HepG2 (cell line): ENCODE measurements around the gene CA7. TPM values are rescaled to one million over a fixed set of nuclear protein-coding genes. Genes with fewer than 3 reads are reported as not detected.

Experiments
- ARID2 ChIP-seq: sonication (generic); formaldehyde crosslinking; IDR thresholded peaks from 2 replicates; pipeline ENCODE4 v1.8.1; 2022; ENCODE audit warnings: mild to moderate bottlenecking, missing genetic modification reagents, borderline replicate concordance
- ETV5 ChIP-seq: IDR thresholded peaks from 2 replicates; pipeline ENCODE4 v1.6.1; 2018; ENCODE audit warnings: missing biosample characterization, missing genetic modification reagents, inconsistent platforms, borderline replicate concordance
- ZNF317 ChIP-seq: sonication (generic); formaldehyde crosslinking; IDR thresholded peaks from 2 replicates; pipeline ENCODE4 v1.5.0; 2020; ENCODE audit warnings: mild to moderate bottlenecking, missing genetic modification reagents
- polyA plus RNA-seq, 8 experiments: library from polyadenylated mRNA; depleted of rRNA in 3 of 8; stranded (reverse) in 7 of 8; unstranded in 1 of 8; fragments of >200 nt; fragmentation: Illumina TruSeq in 4 of 8; extraction: Trizol in 4 of 8; gene quantifications; 2 replicates each; pipeline versions ENCODE4 v1.2.1 to v1.2.3, GENCODE V29; 2011 to 2016; ENCODE audit warnings: low read depth in 4 of 8, missing spikeins in 1 of 8, mixed read lengths in 1 of 8; ENCODE audit not compliant: insufficient read depth in 1 of 8
- total RNA-seq, 5 experiments: library from RNA; depleted of rRNA; stranded (reverse); fragments of >200 nt; fragmentation: Illumina TruSeq; extraction: Trizol; gene quantifications; 2 replicates each; pipeline ENCODE4 v1.2.3, GENCODE V29; 2016; ENCODE audit warnings: low read depth in 1 of 5
- TF ChIP-seq, protein P1 (sequence below): sonication (generic); formaldehyde crosslinking; IDR thresholded peaks from 2 replicates; pipeline ENCODE4 v1.5.0; 2020; ENCODE audit warnings: mild to moderate bottlenecking, missing genetic modification reagents, moderate library complexity
- TF ChIP-seq, protein P2 (sequence below): sonication (generic); formaldehyde crosslinking; IDR thresholded peaks from 2 replicates; pipeline ENCODE4 v1.4.0; 2020; ENCODE audit warnings: mild to moderate bottlenecking, missing genetic modification reagents
- TF ChIP-seq, protein P3 (sequence below): sonication (generic); formaldehyde crosslinking; IDR thresholded peaks from 2 replicates; pipeline ENCODE4 v1.4.0; 2020; ENCODE audit warnings: missing genetic modification reagents, low read depth, mild to moderate bottlenecking, borderline replicate concordance

CA7 gene
- total and polyA plus RNA-seq, 2 of the 13 experiments (the other 11 are each of a cell fraction or from before 2014, with no cell fraction given): not detected

DNA sequence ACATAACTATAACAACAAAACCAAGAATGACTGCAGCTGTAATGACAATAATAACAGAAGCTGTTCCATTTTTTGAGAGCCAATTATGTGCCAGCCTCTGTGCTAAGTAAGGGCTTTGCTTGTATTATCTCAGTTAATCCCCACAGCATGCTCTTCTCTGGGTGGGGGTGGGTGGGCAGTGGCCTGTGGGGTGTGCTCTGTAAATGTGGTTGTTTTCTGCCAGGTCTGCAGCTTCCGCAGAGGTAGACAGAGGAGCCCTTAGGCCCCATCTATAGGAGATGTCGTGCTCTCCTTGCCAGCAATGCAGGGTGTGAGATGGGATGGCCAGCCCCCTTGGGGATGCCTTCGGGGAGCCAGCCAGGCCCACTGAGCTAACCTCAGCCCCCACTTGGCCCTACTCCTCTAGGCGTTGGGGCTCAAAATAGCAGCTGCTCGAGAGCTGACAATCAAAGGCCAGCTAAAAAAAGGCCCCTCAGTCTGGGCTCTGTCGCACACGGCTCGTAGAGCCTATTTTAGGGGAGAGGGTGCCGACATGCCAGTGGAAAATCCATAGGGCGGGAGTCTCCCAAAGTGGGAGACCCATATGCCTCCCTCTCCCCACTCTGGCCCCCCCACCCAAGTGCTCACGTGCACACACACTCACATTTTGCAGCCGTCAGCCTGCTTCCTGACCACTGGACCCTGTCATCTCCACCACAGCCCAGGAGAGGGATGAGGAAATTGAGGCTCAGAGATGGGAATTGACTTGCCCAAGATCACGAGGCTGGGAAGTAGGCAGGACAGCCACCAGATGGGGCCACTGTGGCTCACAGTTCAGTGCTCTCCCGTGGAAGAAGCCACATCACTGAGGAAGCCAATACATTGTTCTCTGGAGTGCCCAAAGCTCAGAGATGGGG lies 58.7 kb downstream of the CA7 start (continued):
- TF ChIP-seq, protein P1, sequence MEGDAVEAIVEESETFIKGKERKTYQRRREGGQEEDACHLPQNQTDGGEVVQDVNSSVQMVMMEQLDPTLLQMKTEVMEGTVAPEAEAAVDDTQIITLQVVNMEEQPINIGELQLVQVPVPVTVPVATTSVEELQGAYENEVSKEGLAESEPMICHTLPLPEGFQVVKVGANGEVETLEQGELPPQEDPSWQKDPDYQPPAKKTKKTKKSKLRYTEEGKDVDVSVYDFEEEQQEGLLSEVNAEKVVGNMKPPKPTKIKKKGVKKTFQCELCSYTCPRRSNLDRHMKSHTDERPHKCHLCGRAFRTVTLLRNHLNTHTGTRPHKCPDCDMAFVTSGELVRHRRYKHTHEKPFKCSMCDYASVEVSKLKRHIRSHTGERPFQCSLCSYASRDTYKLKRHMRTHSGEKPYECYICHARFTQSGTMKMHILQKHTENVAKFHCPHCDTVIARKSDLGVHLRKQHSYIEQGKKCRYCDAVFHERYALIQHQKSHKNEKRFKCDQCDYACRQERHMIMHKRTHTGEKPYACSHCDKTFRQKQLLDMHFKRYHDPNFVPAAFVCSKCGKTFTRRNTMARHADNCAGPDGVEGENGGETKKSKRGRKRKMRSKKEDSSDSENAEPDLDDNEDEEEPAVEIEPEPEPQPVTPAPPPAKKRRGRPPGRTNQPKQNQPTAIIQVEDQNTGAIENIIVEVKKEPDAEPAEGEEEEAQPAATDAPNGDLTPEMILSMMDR: peak; percentile 52
- TF ChIP-seq, protein P2, sequence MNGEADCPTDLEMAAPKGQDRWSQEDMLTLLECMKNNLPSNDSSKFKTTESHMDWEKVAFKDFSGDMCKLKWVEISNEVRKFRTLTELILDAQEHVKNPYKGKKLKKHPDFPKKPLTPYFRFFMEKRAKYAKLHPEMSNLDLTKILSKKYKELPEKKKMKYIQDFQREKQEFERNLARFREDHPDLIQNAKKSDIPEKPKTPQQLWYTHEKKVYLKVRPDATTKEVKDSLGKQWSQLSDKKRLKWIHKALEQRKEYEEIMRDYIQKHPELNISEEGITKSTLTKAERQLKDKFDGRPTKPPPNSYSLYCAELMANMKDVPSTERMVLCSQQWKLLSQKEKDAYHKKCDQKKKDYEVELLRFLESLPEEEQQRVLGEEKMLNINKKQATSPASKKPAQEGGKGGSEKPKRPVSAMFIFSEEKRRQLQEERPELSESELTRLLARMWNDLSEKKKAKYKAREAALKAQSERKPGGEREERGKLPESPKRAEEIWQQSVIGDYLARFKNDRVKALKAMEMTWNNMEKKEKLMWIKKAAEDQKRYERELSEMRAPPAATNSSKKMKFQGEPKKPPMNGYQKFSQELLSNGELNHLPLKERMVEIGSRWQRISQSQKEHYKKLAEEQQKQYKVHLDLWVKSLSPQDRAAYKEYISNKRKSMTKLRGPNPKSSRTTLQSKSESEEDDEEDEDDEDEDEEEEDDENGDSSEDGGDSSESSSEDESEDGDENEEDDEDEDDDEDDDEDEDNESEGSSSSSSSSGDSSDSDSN (CRISPR knock-in tag): 0 out of 2 replicates have a peak, but pooled peaks have one; percentile 4
- TF ChIP-seq ETV5 (CRISPR knock-in tag): 0 out of 2 replicates have a peak, but pooled peaks have one; percentile 23
- TF ChIP-seq, protein P3, sequence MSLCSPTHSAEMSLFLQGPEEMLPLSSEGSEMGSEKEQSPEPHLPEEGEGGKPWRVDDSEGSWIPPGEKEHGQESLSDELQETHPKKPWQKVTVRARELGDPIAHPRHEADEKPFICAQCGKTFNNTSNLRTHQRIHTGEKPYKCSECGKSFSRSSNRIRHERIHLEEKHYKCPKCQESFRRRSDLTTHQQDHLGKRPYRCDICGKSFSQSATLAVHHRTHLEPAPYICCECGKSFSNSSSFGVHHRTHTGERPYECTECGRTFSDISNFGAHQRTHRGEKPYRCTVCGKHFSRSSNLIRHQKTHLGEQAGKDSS (CRISPR knock-in tag): peak; percentile 98
- TF ChIP-seq ZNF317 (CRISPR knock-in tag): 0 out of 2 replicates have a peak, but pooled peaks have one; percentile 25
- 0 out of 2 replicates have a peak, but pooled peaks have one; percentile 35 for TF ChIP-seq ARID2 (CRISPR knock-in tag)
- TF ChIP-seq, all 625 proteins: peak for 13

Other genes with a start within 250 kb of the CA7 start
- gene CMTM3, start 239.7 kb upstream of the CA7 start, total RNA-seq (2016; rRNA removed; fragmentation: Illumina TruSeq; extraction: Trizol): 20.6 and 29.2 TPM in 2 replicates
- gene CMTM3, start 239.7 kb upstream of the CA7 start, polyA plus RNA-seq (2011; rRNA removed): 48.7 and 62.0 TPM in 2 replicates
- gene CMTM4, start 147.7 kb upstream of the CA7 start, total RNA-seq (2016; rRNA removed; fragmentation: Illumina TruSeq; extraction: Trizol): 32.0 and 44.1 TPM in 2 replicates
- gene CMTM4, start 147.7 kb upstream of the CA7 start, polyA plus RNA-seq (2011; rRNA removed): 36.3 and 41.3 TPM in 2 replicates
- gene DYNC1LI2, start 92.8 kb upstream of the CA7 start, total RNA-seq (2016; rRNA removed; fragmentation: Illumina TruSeq; extraction: Trizol): 107 and 135 TPM in 2 replicates
- gene DYNC1LI2, start 92.8 kb upstream of the CA7 start, polyA plus RNA-seq (2011; rRNA removed): 65.5 and 67.7 TPM in 2 replicates
- gene TERB1, start 42.8 kb upstream of the CA7 start, total RNA-seq (2016; rRNA removed; fragmentation: Illumina TruSeq; extraction: Trizol): not detected in 2 replicates
- gene TERB1, start 42.8 kb upstream of the CA7 start, polyA plus RNA-seq (2011; rRNA removed): not detected in 2 replicates
- 206 and 279 TPM in 2 replicates for gene NAE1, start 13.4 kb upstream of the CA7 start, total RNA-seq (2016; rRNA removed; fragmentation: Illumina TruSeq; extraction: Trizol)
- gene NAE1, start 13.4 kb upstream of the CA7 start, polyA plus RNA-seq (2011; rRNA removed): 68.2 and 95.7 TPM in 2 replicates
- 15.8 and 38.2 TPM in 2 replicates for gene PDP2, start 36.1 kb downstream of the CA7 start, total RNA-seq (2016; rRNA removed; fragmentation: Illumina TruSeq; extraction: Trizol)
- 12.2 and 12.8 TPM in 2 replicates for gene PDP2, start 36.1 kb downstream of the CA7 start, polyA plus RNA-seq (2011; rRNA removed)
- 3.2 and 3.9 TPM in 2 replicates for gene CDH16, start 74.5 kb downstream of the CA7 start, total RNA-seq (2016; rRNA removed; fragmentation: Illumina TruSeq; extraction: Trizol)
- gene CDH16, start 74.5 kb downstream of the CA7 start, polyA plus RNA-seq (2011; rRNA removed): 2.7 and 5.3 TPM in 2 replicates
- gene RRAD, start 81.1 kb downstream of the CA7 start, total RNA-seq (2016; rRNA removed; fragmentation: Illumina TruSeq; extraction: Trizol): 0.80 and 1.0 TPM in 2 replicates
- gene RRAD, start 81.1 kb downstream of the CA7 start, polyA plus RNA-seq (2011; rRNA removed): 1.1 TPM in 2 replicates
- 157 and 174 TPM in 2 replicates for gene CIAO2B, start 90.0 kb downstream of the CA7 start, total RNA-seq (2016; rRNA removed; fragmentation: Illumina TruSeq; extraction: Trizol)
- gene CIAO2B, start 90.0 kb downstream of the CA7 start, polyA plus RNA-seq (2011; rRNA removed): 293 and 323 TPM in 2 replicates
- 35.1 and 63.8 TPM in 2 replicates for gene CES2, start 91.1 kb downstream of the CA7 start, total RNA-seq (2016; rRNA removed; fragmentation: Illumina TruSeq; extraction: Trizol)
- 50.6 and 69.7 TPM in 2 replicates for gene CES2, start 91.1 kb downstream of the CA7 start, polyA plus RNA-seq (2011; rRNA removed)
- gene CES3, start 116.9 kb downstream of the CA7 start, total RNA-seq (2016; rRNA removed; fragmentation: Illumina TruSeq; extraction: Trizol): 2.3 and 6.6 TPM in 2 replicates
- 17.4 and 18.1 TPM in 2 replicates for gene CES3, start 116.9 kb downstream of the CA7 start, polyA plus RNA-seq (2011; rRNA removed)
- gene CES4A, start 144.2 kb downstream of the CA7 start, total RNA-seq (2016; rRNA removed; fragmentation: Illumina TruSeq; extraction: Trizol): 0.09 TPM in 1 of 2 replicates, not detected in the other
- gene CES4A, start 144.2 kb downstream of the CA7 start, polyA plus RNA-seq (2011; rRNA removed): 0.17 and 0.18 TPM in 2 replicates
- 70.8 and 76.0 TPM in 2 replicates for gene CBFB, start 184.7 kb downstream of the CA7 start, total RNA-seq (2016; rRNA removed; fragmentation: Illumina TruSeq; extraction: Trizol)
- 15.4 and 22.1 TPM in 2 replicates for gene CBFB, start 184.7 kb downstream of the CA7 start, polyA plus RNA-seq (2011; rRNA removed)